CD8-positive, alpha-beta memory T cell (primary cell): ENCODE data around the gene ADRA2C. TPM values are rescaled to one million over a fixed set of nuclear protein-coding genes. Genes with fewer than 3 reads are reported as not detected.
"Not testable (repeated sequence)": the region's sequence is repeated elsewhere in the genome, so short reads cannot be mapped to it uniquely, and the experiment has no call there.

Source experiments
- CTCF ChIA-PET: fragments of 350-600 bp; sonication (Branson Sonifier 250); formaldehyde crosslinking; loops from one replicate; lab custom pipeline; 2021; ENCODE audit warnings: antibody characterized with exemption; lab: Charles Lee
- POLR2A ChIA-PET: fragments of 350-600 bp; sonication (Branson Sonifier 250); formaldehyde crosslinking; loops from one replicate; lab custom pipeline; 2021; ENCODE audit warnings: antibody characterized with exemption; lab: Charles Lee
- DNase-seq, 5 donors: peaks; one replicate each; pipeline versions ENCODE4 v3.0.0 to v3.0.0-alpha.2; 2020 to 2022; ENCODE audit warnings: mixed read lengths in 1 of 5
- H3K27ac ChIP-seq: one replicate; pipeline ENCODE4 v1.7.0; 2013; ENCODE audit warnings: low read depth, mild to moderate bottlenecking, low read length, moderate library complexity
- H3K27me3 ChIP-seq: 2 replicates; pipeline ENCODE4 v1.7.0; 2013; ENCODE audit warnings: low read length, mild to moderate bottlenecking; ENCODE audit not compliant: insufficient read depth, poor library complexity, severe bottlenecking
- H3K36me3 ChIP-seq: 2 replicates; pipeline ENCODE4 v1.7.0; 2013; ENCODE audit warnings: mild to moderate bottlenecking, low read length, moderate library complexity; ENCODE audit not compliant: insufficient read depth
- H3K4me1 ChIP-seq: 2 replicates; pipeline ENCODE4 v1.7.0; 2013; ENCODE audit warnings: mild to moderate bottlenecking, low read length, moderate library complexity; ENCODE audit not compliant: insufficient read depth
- H3K4me3 ChIP-seq: 2 replicates; pipeline ENCODE4 v1.7.0; 2013; ENCODE audit warnings: mild to moderate bottlenecking, low read length
- H3K9me3 ChIP-seq: 2 replicates; pipeline ENCODE4 v1.7.0; 2013; ENCODE audit warnings: mild to moderate bottlenecking, low read length
- H3K27ac Mint-ChIP-seq, 8 donors: one replicate each; pipeline ENCODE4 v1.8.0; 2020 to 2021; ENCODE audit warnings: mixed read lengths in 8 of 8, mild to moderate bottlenecking in 6 of 8, inconsistent platforms in 3 of 8, moderate library complexity in 3 of 8
- H3K27me3 Mint-ChIP-seq, 2 donors: one replicate each; pipeline ENCODE4 v1.8.0; 2020 to 2021; ENCODE audit warnings: mixed read lengths in 2 of 2, mild to moderate bottlenecking in 1 of 2, moderate library complexity in 1 of 2
- H3K36me3 Mint-ChIP-seq, 3 donors: one replicate each; pipeline ENCODE4 v1.8.0; 2020 to 2021; ENCODE audit warnings: mixed read lengths in 3 of 3, inconsistent platforms in 1 of 3, mild to moderate bottlenecking in 1 of 3
- H3K4me1 Mint-ChIP-seq, 3 donors: one replicate each; pipeline ENCODE4 v1.8.0; 2020 to 2021; ENCODE audit warnings: mixed read lengths in 3 of 3, inconsistent platforms in 1 of 3, mild to moderate bottlenecking in 1 of 3
- H3K4me3 Mint-ChIP-seq, 7 donors: one replicate each; pipeline ENCODE4 v1.8.0; 2020 to 2021; ENCODE audit warnings: mixed read lengths in 7 of 7, mild to moderate bottlenecking in 6 of 7, moderate library complexity in 4 of 7, inconsistent platforms in 2 of 7
- H3K9me3 Mint-ChIP-seq, 5 donors: one replicate each; pipeline ENCODE4 v1.8.0; 2020 to 2022; ENCODE audit warnings: mixed read lengths in 5 of 5, mild to moderate bottlenecking in 3 of 5, moderate library complexity in 2 of 5, inconsistent platforms in 1 of 5
- polyA plus RNA-seq: library from polyadenylated mRNA; unstranded; fragments of 300-500 nt; fragmentation: Illumina TruSeq; gene quantifications from one replicate; pipeline ENCODE4 v1.2.3, GENCODE V29; 2021
- total RNA-seq, 2 experiments: library from RNA; stranded (reverse); gene quantifications; one replicate each; pipeline ENCODE4 v1.2.3, GENCODE V29; 2021

Gene ADRA2C
- total and polyA plus RNA-seq, 3 experiments from 2014 or later, result not detected

- H3K4me3 Mint-ChIP-seq, H3K27me3 ChIP-seq, H3K36me3 ChIP-seq, H3K4me3 ChIP-seq, H3K4me1 Mint-ChIP-seq, H3K4me1 ChIP-seq, H3K27me3 Mint-ChIP-seq, H3K36me3 Mint-ChIP-seq, CTCF ChIA-PET, POLR2A ChIA-PET, H3K9me3 ChIP-seq, DNase-seq, H3K27ac ChIP-seq, H3K9me3 Mint-ChIP-seq, H3K27ac Mint-ChIP-seq: not testable (repeated sequence)
These were observed 48.7 kb downstream of the ADRA2C start for GRCh38 chr4:3814838-3815237.

GRCh38 chr4:3816256-3816825 is 50.2 kb downstream of the ADRA2C start:
- no peak overlapping the region for H3K27ac ChIP-seq
- H3K27me3 ChIP-seq, result no peaks in the 10 kb centered on the region
- H3K4me1 ChIP-seq, result no peaks in the 10 kb centered on the region
- ChIA-PET POLR2A (no interaction called here), CTCF (no interaction called here)
- no peaks in the 10 kb centered on the region for H3K36me3 ChIP-seq
- H3K36me3 Mint-ChIP-seq, result no peaks in the 10 kb centered on the region
- no peak overlapping the region for H3K4me3 Mint-ChIP-seq
- H3K9me3 Mint-ChIP-seq, result no peaks in the 10 kb centered on the region
- no peaks in the 10 kb centered on the region for H3K4me1 Mint-ChIP-seq
- no peaks in the 10 kb centered on the region for H3K9me3 ChIP-seq
- no peak for DNase-seq
- no peak overlapping the region for H3K4me3 ChIP-seq
- H3K27ac Mint-ChIP-seq, result no peak overlapping the region
- peaks cover 4 to 9% of the 10 kb centered on the region in 2 donors for H3K27me3 Mint-ChIP-seq

- no peak overlapping the region for H3K27ac ChIP-seq
- no peaks in the 10 kb centered on the region for H3K27me3 ChIP-seq
- no peak overlapping the region for H3K4me3 ChIP-seq
- DNase-seq, result no peak
- Mint-ChIP-seq H3K4me1 (no peaks in the 10 kb centered on the region), H3K4me3 (no peak overlapping the region), H3K27ac (no peak overlapping the region), H3K36me3 (no peaks in the 10 kb centered on the region), H3K9me3 (no peaks in the 10 kb centered on the region), H3K27me3 (peaks cover 4 to 9% of the 10 kb centered on the region in 2 donors)
- CTCF ChIA-PET, result no interaction called here
- no peaks in the 10 kb centered on the region for H3K4me1 ChIP-seq
- no peaks in the 10 kb centered on the region for H3K36me3 ChIP-seq
- POLR2A ChIA-PET, result no interaction called here
- H3K9me3 ChIP-seq, result no peaks in the 10 kb centered on the region
These were observed 51.1 kb downstream of the ADRA2C start for GRCh38 chr4:3816983-3817960.

Other genes with a start within 250 kb of the ADRA2C start
- 10 to 100 TPM; 89.0 to 94.9 TPM for gene LRPAP1, start 234.0 kb upstream of the ADRA2C start, total RNA-seq
- gene LRPAP1, start 234.0 kb upstream of the ADRA2C start, polyA plus RNA-seq, result 140 TPM